IMR-90 (cell line): ENCODE results near the gene HECW1. TPM values are rescaled to one million over a fixed set of nuclear protein-coding genes. Genes with fewer than 3 reads are reported as not detected.

ENCODE experiments used
- ATAC-seq: fragments of 200-7000 bp; cut with Tn5 transposase; 2 replicates; pipeline ENCODE4 v1.9.1; 2020; ENCODE audit warnings: low read depth, mild to moderate bottlenecking, moderate library complexity
- BruUV-seq: library from RNA; stranded (reverse); fragments of 400-500 nt; replicated peaks from 2 replicates; lab custom pipeline; 2021; lab: Mats Ljungman, UMichigan
- CTCF ChIA-PET: fragments of 300-600 bp; formaldehyde crosslinking; extraction: SDS; loops from one replicate; lab custom pipeline; 2021; ENCODE audit warnings: antibody characterized with exemption; lab: Yijun Ruan, JAX
- POLR2A ChIA-PET: fragments of 300-600 bp; sonication (Branson Sonifier 250); formaldehyde crosslinking; loops from one replicate; lab custom pipeline; 2022; ENCODE audit warnings: antibody characterized with exemption; ENCODE audit not compliant: unreplicated experiment; lab: Charles Lee
- DNase-seq: peaks from one replicate; pipeline ENCODE4 v3.0.0; 2013
- H2AFZ ChIP-seq: replicated peaks from 2 replicates; pipeline ENCODE3; 2013; ENCODE audit warnings: low read length, mild to moderate bottlenecking; ENCODE audit not compliant: poor library complexity
- H2AK5ac ChIP-seq: 2 replicates; pipeline ENCODE4 v1.6.1; 2013; ENCODE audit warnings: low read depth, low read length, inconsistent platforms
- H2AK9ac ChIP-seq: replicated peaks from 2 replicates; pipeline ENCODE3; 2013; ENCODE audit warnings: mild to moderate bottlenecking, low read depth, low read length, moderate library complexity; ENCODE audit not compliant: poor library complexity
- H2BK120ac ChIP-seq: 2 replicates; pipeline ENCODE4 v1.6.1; 2013; ENCODE audit warnings: low read depth, low read length, inconsistent platforms
- H2BK15ac ChIP-seq: 3 replicates; pipeline ENCODE4 v1.6.1; 2013; ENCODE audit warnings: low read depth, low read length, inconsistent platforms
- H2BK20ac ChIP-seq: 2 replicates; pipeline ENCODE4 v1.6.1; 2013; ENCODE audit warnings: low read depth, mild to moderate bottlenecking, inconsistent platforms, low read length, moderate library complexity
- H2BK5ac ChIP-seq: 2 replicates; pipeline ENCODE4 v1.6.1; 2013; ENCODE audit warnings: mild to moderate bottlenecking, low read depth, low read length, inconsistent platforms; ENCODE audit not compliant: poor library complexity, severe bottlenecking
- H3K14ac ChIP-seq: replicated peaks from 2 replicates; pipeline ENCODE4 v1.6.1; 2013; ENCODE audit warnings: low read depth, low read length, inconsistent platforms
- H3K18ac ChIP-seq: 2 replicates; pipeline ENCODE4 v1.6.1; 2013; ENCODE audit warnings: low read depth, low read length, control low read depth
- H3K23ac ChIP-seq: 2 replicates; pipeline ENCODE4 v1.6.1; 2013; ENCODE audit warnings: low read depth, low read length, inconsistent platforms
- H3K27ac ChIP-seq: 2 replicates; pipeline ENCODE4 v1.5.1; 2013; ENCODE audit warnings: mild to moderate bottlenecking, control low read depth, low read length; ENCODE audit not compliant: insufficient read depth
- H3K27me3 ChIP-seq: 2 replicates; pipeline ENCODE4 v1.6.1; 2013; ENCODE audit warnings: low read length; ENCODE audit not compliant: control insufficient read depth, insufficient read depth
- H3K36me3 ChIP-seq: 2 replicates; pipeline ENCODE4 v1.6.1; 2013; ENCODE audit warnings: low read length, mixed read lengths; ENCODE audit not compliant: control insufficient read depth, insufficient read depth
- H3K4ac ChIP-seq: 2 replicates; pipeline ENCODE4 v1.6.1; 2013; ENCODE audit warnings: low read depth, low read length, inconsistent platforms
- H3K4me1 ChIP-seq: 2 replicates; pipeline ENCODE4 v1.6.1; 2013; ENCODE audit warnings: low read length, mixed read lengths; ENCODE audit not compliant: control insufficient read depth, insufficient read depth
- H3K4me2 ChIP-seq: 2 replicates; pipeline ENCODE4 v1.6.1; 2013; ENCODE audit warnings: low read depth, mild to moderate bottlenecking, control low read depth, low read length, moderate library complexity
- H3K4me3 ChIP-seq: 2 replicates; pipeline ENCODE4 v1.5.1; 2013; ENCODE audit warnings: low read depth, mild to moderate bottlenecking, control low read depth, low read length, moderate library complexity; ENCODE audit not compliant: insufficient read depth
- H3K56ac ChIP-seq: 2 replicates; pipeline ENCODE4 v1.6.1; 2013; ENCODE audit warnings: low read length, inconsistent platforms; ENCODE audit not compliant: insufficient read depth; ENCODE audit errors: extremely low read depth
- H3K79me1 ChIP-seq, 2 experiments: 2 replicates each; pipeline ENCODE4 v1.6.1; 2013; ENCODE audit warnings: low read length in 2 of 2, inconsistent platforms in 1 of 2, low read depth in 1 of 2
- H3K9ac ChIP-seq: 2 replicates; pipeline ENCODE4 v1.6.1; 2013; ENCODE audit warnings: low read depth, low read length, control low read depth
- H3K9me1 ChIP-seq: 2 replicates; pipeline ENCODE4 v1.6.1; 2013; ENCODE audit warnings: low read length, inconsistent platforms; ENCODE audit not compliant: insufficient read depth
- H3K9me3 ChIP-seq: 2 replicates; pipeline ENCODE4 v1.6.1; 2013; ENCODE audit warnings: low read length; ENCODE audit not compliant: control insufficient read depth, insufficient read depth
- H4K20me1 ChIP-seq: 2 replicates; pipeline ENCODE4 v1.6.1; 2013; ENCODE audit warnings: low read length, inconsistent platforms; ENCODE audit not compliant: insufficient read depth
- H4K5ac ChIP-seq: 2 replicates; pipeline ENCODE4 v1.6.1; 2013; ENCODE audit warnings: mild to moderate bottlenecking, low read depth, low read length, control low read depth
- H4K8ac ChIP-seq, 2 experiments: 2 replicates each; pipeline ENCODE4 v1.6.1; 2013; ENCODE audit warnings: low read depth in 2 of 2, low read length in 2 of 2, control low read depth in 1 of 2, inconsistent platforms in 1 of 2
- H4K91ac ChIP-seq: 2 replicates; pipeline ENCODE4 v1.6.1; 2013; ENCODE audit warnings: low read depth, low read length, inconsistent platforms; ENCODE audit not compliant: insufficient read depth
- BHLHE40 ChIP-seq: fragments of 150-350 bp; IDR thresholded peaks from 2 replicates; pipeline ENCODE4 v1.6.1; 2016; ENCODE audit warnings: mild to moderate bottlenecking, low read depth, low read length
- CEBPB ChIP-seq: IDR thresholded peaks from 2 replicates; pipeline ENCODE4 v1.6.1; 2012; ENCODE audit warnings: low read depth, low read length, improper control_type of control experiment
- CHD1 ChIP-seq: IDR thresholded peaks from 2 replicates; pipeline ENCODE4 v1.6.1; 2012; ENCODE audit warnings: low read depth, low read length, improper control_type of control experiment
- FOS ChIP-seq: fragments of 150-350 bp; IDR thresholded peaks from 2 replicates; pipeline ENCODE4 v1.6.1; 2016; ENCODE audit warnings: low read depth, low read length
- MAFK ChIP-seq: IDR thresholded peaks from 2 replicates; pipeline ENCODE4 v1.6.1; 2012; ENCODE audit warnings: low read depth, low read length, improper control_type of control experiment
- MAZ ChIP-seq: IDR thresholded peaks from 2 replicates; pipeline ENCODE4 v1.6.1; 2012; ENCODE audit warnings: low read depth, mild to moderate bottlenecking, low read length, improper control_type of control experiment, moderate library complexity, borderline replicate concordance
- MXI1 ChIP-seq: IDR thresholded peaks from 2 replicates; pipeline ENCODE4 v1.6.1; 2012; ENCODE audit warnings: low read depth, mild to moderate bottlenecking, low read length, moderate library complexity, borderline replicate concordance
- NFE2L2 ChIP-seq: fragments of 150-350 bp; IDR thresholded peaks from 2 replicates; pipeline ENCODE4 v1.6.1; 2016; ENCODE audit warnings: low read depth, mild to moderate bottlenecking, low read length
- POLR2A ChIP-seq: IDR thresholded peaks from 2 replicates; pipeline ENCODE4 v1.6.1; 2012; ENCODE audit warnings: mild to moderate bottlenecking, low read depth, low read length
- RAD21 ChIP-seq: IDR thresholded peaks from 2 replicates; pipeline ENCODE4 v1.6.1; 2012; ENCODE audit warnings: low read length, improper control_type of control experiment
- RCOR1 ChIP-seq: IDR thresholded peaks from 2 replicates; pipeline ENCODE4 v1.6.1; 2012; ENCODE audit warnings: mild to moderate bottlenecking, low read length, improper control_type of control experiment; ENCODE audit not compliant: insufficient replicate concordance
- RFX5 ChIP-seq: IDR thresholded peaks from 2 replicates; pipeline ENCODE4 v1.8.0; 2012; ENCODE audit warnings: low read depth, mild to moderate bottlenecking, low read length, moderate library complexity
- SMC3 ChIP-seq: fragments of 150-350 bp; IDR thresholded peaks from 2 replicates; pipeline ENCODE4 v1.6.1; 2016; ENCODE audit warnings: low read depth, mild to moderate bottlenecking, antibody characterized with exemption, low read length, moderate library complexity
- WGBS, 2 experiments: methylation state at CpG; one replicate each; pipeline versions ENCODE4 v1.1.5 to v1.1.7; 2013; ENCODE audit warnings: missing lambda C conversion rate in 2 of 2; ENCODE audit not compliant: insufficient read length in 1 of 2; ENCODE audit errors: extremely low coverage in 2 of 2; 5-methylcytosine and 5-hydroxymethylcytosine counted together
- dilution Hi-C: fragments of 300-500 bp; cut with HindIII; formaldehyde crosslinking; loops from one replicate; pipeline ENCODE4 v1.14.3; 2018; ENCODE audit warnings: low sequenced_read_pairs; ENCODE audit not compliant: unreplicated experiment
- in situ Hi-C: fragments of 300-500 bp; cut with MboI; formaldehyde crosslinking; loops from 3 replicates; pipeline ENCODE4 v1.14.3; 2019; ENCODE audit warnings: low sequenced_read_pairs, inconsistent platforms, mixed read lengths
- intact Hi-C: fragments of 100-400 bp; cut with micrococcal nuclease; formaldehyde crosslinking; loops from 2 replicates; pipeline ENCODE4 v1.10.0; 2022
- polyA plus RNA-seq, 3 experiments: library from polyadenylated mRNA; depleted of rRNA; stranded (reverse); fragments of >200 nt; gene quantifications; 2 replicates each; pipeline ENCODE4 v1.2.3, GENCODE V29; 2012; ENCODE audit warnings: low replicate concordance in 1 of 3
- total RNA-seq: library from RNA; depleted of rRNA; stranded (reverse); fragments of >200 nt; gene quantifications from 2 replicates; pipeline ENCODE4 v1.2.3, GENCODE V29; 2012
- TF ChIP-seq, protein P1 (sequence below): conservative IDR thresholded peaks from 2 replicates; pipeline ENCODE4 v1.5.1; 2012; ENCODE audit warnings: mild to moderate bottlenecking, low read depth, low read length, improper control_type of control experiment
- TF ChIP-seq, protein P2 (sequence below): fragments of 150-350 bp; IDR thresholded peaks from 2 replicates; pipeline ENCODE4 v1.6.1; 2017; ENCODE audit warnings: mild to moderate bottlenecking, antibody characterized with exemption, low read length, low read depth
- TF ChIP-seq, protein P3 (sequence below): fragments of 150-350 bp; IDR thresholded peaks from 2 replicates; pipeline ENCODE4 v1.6.1; 2016; ENCODE audit warnings: low read depth, mild to moderate bottlenecking, low read length, moderate library complexity, borderline replicate concordance

HECW1 gene
- total and polyA plus RNA-seq, 2 of the 4 experiments (the other 2 are of a cell fraction): 0.56 to 1.3 TPM

DNA sequence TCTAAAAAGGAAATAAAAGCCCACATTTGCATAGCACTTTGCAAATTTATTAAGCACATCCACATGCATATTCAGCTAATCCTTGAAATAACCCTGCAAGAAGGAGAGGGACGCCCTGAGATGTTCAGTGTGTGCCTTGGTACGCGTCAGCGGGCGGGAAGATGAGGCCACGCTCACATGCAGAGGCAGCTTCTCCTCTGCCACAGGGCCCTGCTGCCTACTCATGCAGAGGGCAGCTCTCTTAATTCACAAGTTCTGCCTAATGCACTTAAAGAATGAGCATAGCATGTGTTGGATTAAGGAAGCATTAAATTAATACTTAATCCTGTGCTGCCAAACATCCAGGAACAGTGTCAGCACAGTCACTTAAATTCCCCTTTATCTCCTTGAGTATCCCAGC lies 132.3 kb downstream of the HECW1 start:
- H4K8ac ChIP-seq: no peak overlapping the region
- no peaks in the 10 kb centered on the region for H3K9me3 ChIP-seq
- CTCF ChIA-PET: no interaction called here
- H3K27ac ChIP-seq: no peak overlapping the region
- dilution Hi-C loops (loop anchor here (25.0 kb wide), 1 partner anchor 307 kb away; the partner anchor contains the start of genes MRPL32 and PSMA2), in situ Hi-C loops (no loop called here), intact Hi-C loops (loop anchor here (5.0 kb wide), 1 partner anchor 127 kb away; no protein-coding TSS in a partner anchor)
- DNase-seq: no peak
- no peak for TF ChIP-seq POLR2A
- no peak for TF ChIP-seq MAZ
- no peak for TF ChIP-seq MXI1
- TF ChIP-seq, protein P1, sequence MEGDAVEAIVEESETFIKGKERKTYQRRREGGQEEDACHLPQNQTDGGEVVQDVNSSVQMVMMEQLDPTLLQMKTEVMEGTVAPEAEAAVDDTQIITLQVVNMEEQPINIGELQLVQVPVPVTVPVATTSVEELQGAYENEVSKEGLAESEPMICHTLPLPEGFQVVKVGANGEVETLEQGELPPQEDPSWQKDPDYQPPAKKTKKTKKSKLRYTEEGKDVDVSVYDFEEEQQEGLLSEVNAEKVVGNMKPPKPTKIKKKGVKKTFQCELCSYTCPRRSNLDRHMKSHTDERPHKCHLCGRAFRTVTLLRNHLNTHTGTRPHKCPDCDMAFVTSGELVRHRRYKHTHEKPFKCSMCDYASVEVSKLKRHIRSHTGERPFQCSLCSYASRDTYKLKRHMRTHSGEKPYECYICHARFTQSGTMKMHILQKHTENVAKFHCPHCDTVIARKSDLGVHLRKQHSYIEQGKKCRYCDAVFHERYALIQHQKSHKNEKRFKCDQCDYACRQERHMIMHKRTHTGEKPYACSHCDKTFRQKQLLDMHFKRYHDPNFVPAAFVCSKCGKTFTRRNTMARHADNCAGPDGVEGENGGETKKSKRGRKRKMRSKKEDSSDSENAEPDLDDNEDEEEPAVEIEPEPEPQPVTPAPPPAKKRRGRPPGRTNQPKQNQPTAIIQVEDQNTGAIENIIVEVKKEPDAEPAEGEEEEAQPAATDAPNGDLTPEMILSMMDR: no peak
- no peak for TF ChIP-seq NFE2L2
- no peak for TF ChIP-seq RFX5
- TF ChIP-seq, protein P2, sequence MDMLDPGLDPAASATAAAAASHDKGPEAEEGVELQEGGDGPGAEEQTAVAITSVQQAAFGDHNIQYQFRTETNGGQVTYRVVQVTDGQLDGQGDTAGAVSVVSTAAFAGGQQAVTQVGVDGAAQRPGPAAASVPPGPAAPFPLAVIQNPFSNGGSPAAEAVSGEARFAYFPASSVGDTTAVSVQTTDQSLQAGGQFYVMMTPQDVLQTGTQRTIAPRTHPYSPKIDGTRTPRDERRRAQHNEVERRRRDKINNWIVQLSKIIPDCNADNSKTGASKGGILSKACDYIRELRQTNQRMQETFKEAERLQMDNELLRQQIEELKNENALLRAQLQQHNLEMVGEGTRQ: no peak
- TF ChIP-seq CHD1: no peak
- TF ChIP-seq CEBPB: no peak
- TF ChIP-seq RAD21: no peak
- no peak for TF ChIP-seq RCOR1
- TF ChIP-seq SMC3: no peak
- TF ChIP-seq, protein P3, sequence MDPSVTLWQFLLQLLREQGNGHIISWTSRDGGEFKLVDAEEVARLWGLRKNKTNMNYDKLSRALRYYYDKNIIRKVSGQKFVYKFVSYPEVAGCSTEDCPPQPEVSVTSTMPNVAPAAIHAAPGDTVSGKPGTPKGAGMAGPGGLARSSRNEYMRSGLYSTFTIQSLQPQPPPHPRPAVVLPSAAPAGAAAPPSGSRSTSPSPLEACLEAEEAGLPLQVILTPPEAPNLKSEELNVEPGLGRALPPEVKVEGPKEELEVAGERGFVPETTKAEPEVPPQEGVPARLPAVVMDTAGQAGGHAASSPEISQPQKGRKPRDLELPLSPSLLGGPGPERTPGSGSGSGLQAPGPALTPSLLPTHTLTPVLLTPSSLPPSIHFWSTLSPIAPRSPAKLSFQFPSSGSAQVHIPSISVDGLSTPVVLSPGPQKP: no peak
- no peak for TF ChIP-seq MAFK
- no peak for TF ChIP-seq FOS
- TF ChIP-seq BHLHE40: no peak
- no peak overlapping the region for H2AK9ac ChIP-seq
- no TSS peak for BruUV-seq
- H3K27me3 ChIP-seq: no peaks in the 10 kb centered on the region
- no peak overlapping the region for H2BK20ac ChIP-seq
- H2AK5ac ChIP-seq: no peak overlapping the region
- no peaks in the 10 kb centered on the region for H3K36me3 ChIP-seq
- no peak overlapping the region for H2BK15ac ChIP-seq
- no peak overlapping the region for H2BK5ac ChIP-seq
- H3K4ac ChIP-seq: no peak overlapping the region
- POLR2A ChIA-PET: interaction anchor here (0.6 kb wide), 1 partner anchor 68 kb away, joined by 12 read pairs; no protein-coding TSS in a partner anchor
- 100% methylated on average over 4 of the region's 6 CpGs; no CpG with 5 or more reads in 1 of the 2 experiments for WGBS, 2 experiments
- no peak for ATAC-seq
- no peak overlapping the region for H3K4me3 ChIP-seq
- H3K14ac ChIP-seq: no peak overlapping the region
- no peaks in the 10 kb centered on the region for H3K79me1 ChIP-seq
- H3K9ac ChIP-seq: no peak overlapping the region
- H2BK120ac ChIP-seq: no peak overlapping the region
- peaks cover 7% of the 10 kb centered on the region for H3K4me1 ChIP-seq
- H3K18ac ChIP-seq: no peak overlapping the region
- H3K4me2 ChIP-seq: no peak overlapping the region
- H4K91ac ChIP-seq: no peak overlapping the region
- H3K56ac ChIP-seq: no peak overlapping the region
- no peaks in the 10 kb centered on the region for H4K20me1 ChIP-seq
- no peak overlapping the region for H4K5ac ChIP-seq
- no peak overlapping the region for H2AFZ ChIP-seq
- no peak overlapping the region for H3K23ac ChIP-seq
- H3K9me1 ChIP-seq: peaks cover 4% of the 10 kb centered on the region; the same call in 1 of the 2 replicates
